K562 (cell line): ENCODE results near the gene EFCAB10. TPM values are rescaled to one million over a fixed set of nuclear protein-coding genes. Genes with fewer than 3 reads are reported as not detected.

Source experiments
- BDP1 ChIP-seq: IDR thresholded peaks from 3 replicates; pipeline ENCODE4 v1.6.1; 2011; ENCODE audit not compliant: insufficient read length, insufficient read depth
- BRCA1 ChIP-seq, 2 experiments: fragments of 450-650 bp in 1 of 2; sonication (generic) in 1 of 2; formaldehyde crosslinking in 1 of 2; IDR thresholded peaks; 2 replicates each; pipeline versions ENCODE4 v1.5.0 to v1.6.1; 2017 to 2020; ENCODE audit warnings: mild to moderate bottlenecking in 1 of 2, missing genetic modification reagents in 1 of 2
- CBFA2T2 ChIP-seq: fragments of 450-650 bp; conservative IDR thresholded peaks from 2 replicates; pipeline ENCODE4 v1.6.1; 2017; ENCODE audit warnings: mild to moderate bottlenecking
- CUX1 ChIP-seq: fragments of 200-800 bp; sonication (Bioruptor generic); IDR thresholded peaks from 2 replicates; pipeline ENCODE4 v1.6.1; 2016; ENCODE audit warnings: missing genetic modification characterization, missing compliant biosample characterization
- IRF1 ChIP-seq: sonication (generic); formaldehyde crosslinking; IDR thresholded peaks from 2 replicates; pipeline ENCODE4 v1.8.0; 2022; ENCODE audit warnings: missing genetic modification reagents, mild to moderate bottlenecking, borderline replicate concordance
- MCM3 ChIP-seq: fragments of 450-650 bp; IDR thresholded peaks from 2 replicates; pipeline ENCODE4 v1.6.1; 2016
- THRB ChIP-seq: fragments of 450-650 bp; formaldehyde crosslinking; conservative IDR thresholded peaks from 2 replicates; pipeline ENCODE4 v1.4.0; 2022; ENCODE audit warnings: mild to moderate bottlenecking, missing genetic modification characterization
- ZBTB43 ChIP-seq: sonication (generic); formaldehyde crosslinking; IDR thresholded peaks from 2 replicates; pipeline ENCODE4 v1.8.0; 2023; ENCODE audit warnings: mild to moderate bottlenecking, missing genetic modification reagents
- ZNF184 ChIP-seq: sonication (generic); formaldehyde crosslinking; IDR thresholded peaks from 2 replicates; pipeline ENCODE4 v1.5.0; 2020; ENCODE audit warnings: missing genetic modification reagents
- ZNF24 ChIP-seq: fragments of 450-650 bp; IDR thresholded peaks from 2 replicates; pipeline ENCODE4 v1.6.1; 2016
- ZNF282 ChIP-seq: sonication (generic); formaldehyde crosslinking; IDR thresholded peaks from 2 replicates; pipeline ENCODE4 v1.8.1; 2023; ENCODE audit warnings: missing genetic modification reagents
- ZNF707 ChIP-seq: fragments of 250-450 bp; sonication (Bioruptor Pico); conservative IDR thresholded peaks from 2 replicates; pipeline ENCODE4 v1.8.0; 2022; ENCODE audit warnings: inconsistent platforms, mild to moderate bottlenecking, moderate library complexity
- polyA plus RNA-seq, 8 experiments: library from polyadenylated mRNA; depleted of rRNA in 4 of 8; stranded (reverse) in 5 of 8; unstranded in 3 of 8; fragments of >200 nt; fragmentation: Nextera tagmentation in 2 of 8; fragmentation: Illumina TruSeq in 1 of 8; extraction: Ambion mirVana in 2 of 8; extraction: Trizol in 1 of 8; gene quantifications; 2 replicates each; pipeline versions ENCODE4 v1.2.1 to v1.2.3, GENCODE V29; 2011 to 2014; ENCODE audit warnings: inconsistent platforms in 1 of 8, missing spikeins in 1 of 8
- total RNA-seq, 7 experiments: library from RNA; depleted of rRNA in 6 of 7; stranded (reverse); fragments of >200 nt in 6 of 7; fragmentation: Illumina TruSeq in 2 of 7; extraction: Trizol in 2 of 7; gene quantifications; 2 replicates each; pipeline versions ENCODE4 v1.2.1 to v1.2.3, GENCODE V29; 2011 to 2021; ENCODE audit warnings: low replicate concordance in 1 of 7

The EFCAB10 gene
- total and polyA plus RNA-seq, 9 of the 15 experiments (the other 6 are each of a cell fraction or from before 2014, with no cell fraction given), result 5.0 to 21.4 (median 16.8) TPM

- no peak; the same call in none of the 2 replicates for TF ChIP-seq ZNF24
- no peak for TF ChIP-seq MCM3
- no peak for TF ChIP-seq IRF1 (CRISPR knock-in tag)
- no peak for TF ChIP-seq ZNF282 (CRISPR knock-in tag)
- TF ChIP-seq BRCA1 (IDR thresholded peaks at IDR 0.05), result no peak
- no peak for TF ChIP-seq BRCA1 (CRISPR knock-in tag; IDR thresholded peaks at IDR 0.05)
- TF ChIP-seq ZNF707 (CRISPR knock-in tag), result no peak
- no peak for TF ChIP-seq ZNF184 (CRISPR knock-in tag)
- TF ChIP-seq THRB, result 0 out of 2 replicates have a peak, but pooled peaks have one; percentile 39
- TF ChIP-seq CBFA2T2, result no peak
- no peak for TF ChIP-seq ZBTB43
- no peak for TF ChIP-seq CUX1 (CRISPR knock-in tag)
- no peak for TF ChIP-seq BDP1
These were observed 49.3 kb downstream of the EFCAB10 start, which contains the start of gene RINT1 (continued) for GRCh38 chr7:105531792-105532671.
